AG10803 (cell line): ENCODE data around the gene CALML4.
"Not testable (repeated sequence)": the region's sequence is repeated elsewhere in the genome, so short reads cannot be mapped to it uniquely, and the experiment has no call there.

Experiments
- DNase-seq: peaks from one replicate; pipeline ENCODE4 v3.0.0; 2010; ENCODE audit warnings: low read depth
- H3K4me3 ChIP-seq: 2 replicates; pipeline ENCODE4 v1.5.1; 2011; ENCODE audit warnings: mild to moderate bottlenecking, low read length, control low read depth
- CTCF ChIP-seq: conservative IDR thresholded peaks from 2 replicates; pipeline ENCODE4 v1.5.1; 2011; ENCODE audit warnings: mild to moderate bottlenecking, low read length, control low read depth, inconsistent platforms

Gene CALML4

GRCh38 chr15:68223171-68223570, 18.0 kb upstream of the CALML4 start:
- H3K4me3 ChIP-seq: no peak overlapping the region
- no peak for TF ChIP-seq CTCF
- no peak for DNase-seq

GRCh38 chr15:68222432-68222743, 17.3 kb upstream of the CALML4 start:
- not testable (repeated sequence) for DNase-seq, H3K4me3 ChIP-seq

GRCh38 chr15:68221530-68222431, 16.6 kb upstream of the CALML4 start:
- not testable (repeated sequence) for DNase-seq, H3K4me3 ChIP-seq

- TF ChIP-seq CTCF: no peak
- DNase-seq: no peak
- no peak overlapping the region for H3K4me3 ChIP-seq
Measured at GRCh38 chr15:68220967-68221366, 15.8 kb upstream of the CALML4 start.

GRCh38 chr15:68220489-68220888, 15.4 kb upstream of the CALML4 start:
- H3K4me3 ChIP-seq: no peak overlapping the region
- DNase-seq: no peak
- no peak for TF ChIP-seq CTCF

GRCh38 chr15:68218847-68219798, 14.0 kb upstream of the CALML4 start:
- no peak for DNase-seq
- no peak overlapping the region for H3K4me3 ChIP-seq
- no peak for TF ChIP-seq CTCF

GRCh38 chr15:68218331-68218730, 13.2 kb upstream of the CALML4 start:
- no peak for TF ChIP-seq CTCF
- DNase-seq: no peak
- no peak overlapping the region for H3K4me3 ChIP-seq

GRCh38 chr15:68217341-68217740, 12.2 kb upstream of the CALML4 start:
- TF ChIP-seq CTCF: no peak
- H3K4me3 ChIP-seq: no peak overlapping the region
- no peak for DNase-seq
